Activated T-cell treated with anti-CD3 and anti-CD28 coated beads, Interleukin-2, amount 50 U/mL, for 4 hours (primary cell): ENCODE data around the gene NOP53. TPM values are rescaled to one million over a fixed set of nuclear protein-coding genes. Genes with fewer than 3 reads are reported as not detected.
"Not testable (repeated sequence)": the region's sequence is repeated elsewhere in the genome, so short reads cannot be mapped to it uniquely, and the experiment has no call there.

ENCODE experiments used
- ATAC-seq, 2 donors: fragments of 200-7000 bp; cut with Tn5 transposase; one replicate each; pipeline ENCODE4 v1.10.0; 2021
- DNase-seq: peaks from one replicate; pipeline ENCODE4 v3.0.0-alpha.2; 2020
- H3K27me3 Mint-ChIP-seq: one replicate; pipeline ENCODE4 v1.8.0; 2021; ENCODE audit warnings: low read depth, mixed read lengths
- H3K36me3 Mint-ChIP-seq: one replicate; pipeline ENCODE4 v1.8.0; 2022; ENCODE audit warnings: mixed read lengths; ENCODE audit not compliant: insufficient read depth
- H3K4me1 Mint-ChIP-seq: one replicate; pipeline ENCODE4 v1.8.0; 2021; ENCODE audit warnings: low read depth, mixed read lengths
- H3K4me3 Mint-ChIP-seq: one replicate; pipeline ENCODE4 v1.8.0; 2021; ENCODE audit warnings: mild to moderate bottlenecking, moderate library complexity, mixed read lengths
- H3K9me3 Mint-ChIP-seq: one replicate; pipeline ENCODE4 v1.8.0; 2021; ENCODE audit warnings: mixed read lengths
- total RNA-seq, 3 donors: library from RNA; stranded (reverse); gene quantifications; one replicate each; pipeline ENCODE4 v1.2.1, GENCODE V29; 2021

The NOP53 gene
- total RNA-seq, 3 donors from 2014 or later: 260 to 295 (median 277) TPM

GRCh38 chr19:47729799-47730520, 15.4 kb upstream of the NOP53 start:
- ATAC-seq: peak; percentile 90 to 91
- Mint-ChIP-seq H3K36me3 (no peaks in the 10 kb centered on the region), H3K4me3 (peak overlapping the region; percentile 70), H3K27me3 (peaks cover 28% of the 10 kb centered on the region), H3K4me1 (peaks cover 13% of the 10 kb centered on the region), H3K9me3 (no peaks in the 10 kb centered on the region)
- no peak for DNase-seq

- DNase-seq (no peak), ATAC-seq (no peak)
- peaks cover 28% of the 10 kb centered on the region for H3K27me3 Mint-ChIP-seq
- no peaks in the 10 kb centered on the region for H3K9me3 Mint-ChIP-seq
- H3K36me3 Mint-ChIP-seq: no peaks in the 10 kb centered on the region
- H3K4me1 Mint-ChIP-seq: peaks cover 13% of the 10 kb centered on the region
- peak overlapping the region; percentile 70 for H3K4me3 Mint-ChIP-seq
These were observed 14.8 kb upstream of the NOP53 start for GRCh38 chr19:47730521-47730889.

GRCh38 chr19:47730910-47731309, 14.4 kb upstream of the NOP53 start:
- Mint-ChIP-seq H3K36me3 (no peaks in the 10 kb centered on the region), H3K9me3 (no peaks in the 10 kb centered on the region), H3K4me3 (no peak overlapping the region), H3K4me1 (peaks cover 13% of the 10 kb centered on the region), H3K27me3 (peaks cover 28% of the 10 kb centered on the region)
- ATAC-seq (no peak), DNase-seq (no peak)

- no peak for DNase-seq
- H3K4me1 Mint-ChIP-seq: peaks cover 3% of the 10 kb centered on the region
- ATAC-seq: no peak
- H3K4me3 Mint-ChIP-seq: no peak overlapping the region
- no peaks in the 10 kb centered on the region for H3K36me3 Mint-ChIP-seq
- no peaks in the 10 kb centered on the region for H3K9me3 Mint-ChIP-seq
- peaks cover 12% of the 10 kb centered on the region for H3K27me3 Mint-ChIP-seq
These were observed 10.2 kb upstream of the NOP53 start for GRCh38 chr19:47735131-47735530.

GRCh38 chr19:47740866-47741519, 4.4 kb upstream of the NOP53 start:
- H3K36me3 Mint-ChIP-seq: no peaks in the 10 kb centered on the region
- H3K4me3 Mint-ChIP-seq: no peak overlapping the region
- peaks cover 21% of the 10 kb centered on the region for H3K4me1 Mint-ChIP-seq
- H3K9me3 Mint-ChIP-seq: no peaks in the 10 kb centered on the region
- ATAC-seq (no peak), DNase-seq (no peak)
- no peaks in the 10 kb centered on the region for H3K27me3 Mint-ChIP-seq

- no peak for ATAC-seq
- no peak overlapping the region for H3K4me3 Mint-ChIP-seq
- DNase-seq: no peak
These were observed 3.7 kb upstream of the NOP53 start for GRCh38 chr19:47741544-47742140.

GRCh38 chr19:47742634-47743033, 2.7 kb upstream of the NOP53 start:
- DNase-seq (no peak), ATAC-seq (no peak)
- Mint-ChIP-seq H3K9me3 (no peaks in the 10 kb centered on the region), H3K4me1 (peaks cover 30% of the 10 kb centered on the region), H3K4me3 (peak overlapping the region; percentile 99), H3K27me3 (no peaks in the 10 kb centered on the region), H3K36me3 (no peaks in the 10 kb centered on the region)

More at GRCh38 chr19:47741544-47742140, 3.7 kb upstream of the NOP53 start:
- Mint-ChIP-seq H3K27me3 (no peaks in the 10 kb centered on the region), H3K36me3 (no peaks in the 10 kb centered on the region), H3K9me3 (no peaks in the 10 kb centered on the region), H3K4me1 (peaks cover 22% of the 10 kb centered on the region)

GRCh38 chr19:47746129-47746528, 783 bp downstream of the NOP53 start:
- H3K9me3 Mint-ChIP-seq, DNase-seq, H3K27me3 Mint-ChIP-seq, ATAC-seq: not testable (repeated sequence)
- H3K36me3 Mint-ChIP-seq: peaks cover 15% of the 10 kb centered on the region
- H3K4me3 Mint-ChIP-seq: peak overlapping the region; percentile 99
- H3K4me1 Mint-ChIP-seq: peaks cover 47% of the 10 kb centered on the region

- Mint-ChIP-seq H3K4me1 (peaks cover 32% of the 10 kb centered on the region), H3K36me3 (peaks cover 35% of the 10 kb centered on the region), H3K9me3 (no peaks in the 10 kb centered on the region), H3K4me3 (peak overlapping the region; percentile 53), H3K27me3 (no peaks in the 10 kb centered on the region)
- ATAC-seq (no peak), DNase-seq (no peak)
These were observed 4.0 kb downstream of the NOP53 start for GRCh38 chr19:47749326-47749725.

- H3K36me3 Mint-ChIP-seq: peaks cover 38% of the 10 kb centered on the region
- no peak for DNase-seq
- ATAC-seq: no peak
- H3K9me3 Mint-ChIP-seq: no peaks in the 10 kb centered on the region
- peaks cover 27% of the 10 kb centered on the region for H3K4me1 Mint-ChIP-seq
- no peak overlapping the region for H3K4me3 Mint-ChIP-seq
- no peaks in the 10 kb centered on the region for H3K27me3 Mint-ChIP-seq
These were observed 5.4 kb downstream of the NOP53 start for GRCh38 chr19:47750752-47751151.

GRCh38 chr19:47752440-47753211, 7.3 kb downstream of the NOP53 start:
- no peak overlapping the region for H3K4me3 Mint-ChIP-seq
- ATAC-seq (peak in 1 of 2 donors; percentile 5), DNase-seq (no peak)
- H3K27me3 Mint-ChIP-seq: no peaks in the 10 kb centered on the region
- peaks cover 19% of the 10 kb centered on the region for H3K4me1 Mint-ChIP-seq
- peaks cover 48% of the 10 kb centered on the region for H3K36me3 Mint-ChIP-seq
- H3K9me3 Mint-ChIP-seq: no peaks in the 10 kb centered on the region

GRCh38 chr19:47754206-47755064, 9.1 kb downstream of the NOP53 start:
- Mint-ChIP-seq H3K4me1 (peaks cover 4% of the 10 kb centered on the region), H3K27me3 (no peaks in the 10 kb centered on the region), H3K36me3 (peaks cover 47% of the 10 kb centered on the region), H3K4me3 (no peak overlapping the region), H3K9me3 (no peaks in the 10 kb centered on the region)
- DNase-seq (no peak), ATAC-seq (peak in 1 of 2 donors; percentile 6)

GRCh38 chr19:47755065-47755761, 9.9 kb downstream of the NOP53 start:
- DNase-seq (no peak), ATAC-seq (no peak)
- Mint-ChIP-seq H3K4me1 (peaks cover 2% of the 10 kb centered on the region), H3K36me3 (peaks cover 45% of the 10 kb centered on the region), H3K27me3 (no peaks in the 10 kb centered on the region), H3K4me3 (no peak overlapping the region), H3K9me3 (no peaks in the 10 kb centered on the region)
